GOT3 (cell line): ENCODE results near the gene SCN8A.
"Not testable (repeated sequence)": the region's sequence is repeated elsewhere in the genome, so short reads cannot be mapped to it uniquely, and the experiment has no call there.

Source experiments
- DNase-seq: peaks from one replicate; lab custom pipeline; 2025; ENCODE audit warnings: mixed read lengths; lab: John Stamatoyannopoulos, UW

SCN8A gene

GRCh38 chr12:51817027-51817953, 226.3 kb downstream of the SCN8A start:
- no peak for DNase-seq

GRCh38 chr12:51818086-51818485, 227.1 kb downstream of the SCN8A start:
- no peak for DNase-seq

DNA sequence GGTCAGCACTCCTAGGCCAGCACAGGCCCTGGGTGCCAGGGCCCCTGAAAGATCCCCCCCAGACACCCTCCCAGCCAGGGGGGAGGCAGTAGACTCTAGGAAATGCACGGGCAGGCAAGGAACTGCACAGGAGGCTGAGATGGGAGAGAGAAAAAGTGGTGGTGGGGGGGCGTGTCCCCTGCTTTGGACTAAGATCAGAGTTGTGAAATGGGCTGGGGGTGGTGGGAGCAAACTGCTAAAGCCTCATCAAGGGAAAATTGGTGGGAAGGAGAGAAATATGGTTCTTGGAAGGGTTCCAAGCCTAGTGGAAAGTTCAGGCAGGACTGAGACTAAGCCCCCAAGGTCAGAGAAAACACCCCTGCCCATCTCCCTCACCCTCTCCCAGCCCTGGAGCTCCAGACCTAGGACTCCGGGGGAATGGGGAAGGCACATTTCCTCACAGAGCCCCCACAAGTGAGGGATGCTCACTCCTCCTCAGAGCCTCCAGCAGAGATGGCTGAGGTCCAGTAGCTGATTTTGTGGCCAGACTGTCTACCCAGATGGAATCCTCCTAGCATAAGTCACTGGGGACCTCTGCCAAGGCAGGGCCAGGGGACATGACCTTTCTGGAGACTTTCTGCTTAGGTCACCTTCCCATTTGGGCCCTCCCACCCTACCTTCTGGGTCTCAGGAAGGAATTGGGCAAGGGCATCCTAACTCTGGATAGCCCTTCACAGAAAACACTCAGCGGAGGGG, 227.7 kb downstream of the SCN8A start:
- no peak for DNase-seq

DNA sequence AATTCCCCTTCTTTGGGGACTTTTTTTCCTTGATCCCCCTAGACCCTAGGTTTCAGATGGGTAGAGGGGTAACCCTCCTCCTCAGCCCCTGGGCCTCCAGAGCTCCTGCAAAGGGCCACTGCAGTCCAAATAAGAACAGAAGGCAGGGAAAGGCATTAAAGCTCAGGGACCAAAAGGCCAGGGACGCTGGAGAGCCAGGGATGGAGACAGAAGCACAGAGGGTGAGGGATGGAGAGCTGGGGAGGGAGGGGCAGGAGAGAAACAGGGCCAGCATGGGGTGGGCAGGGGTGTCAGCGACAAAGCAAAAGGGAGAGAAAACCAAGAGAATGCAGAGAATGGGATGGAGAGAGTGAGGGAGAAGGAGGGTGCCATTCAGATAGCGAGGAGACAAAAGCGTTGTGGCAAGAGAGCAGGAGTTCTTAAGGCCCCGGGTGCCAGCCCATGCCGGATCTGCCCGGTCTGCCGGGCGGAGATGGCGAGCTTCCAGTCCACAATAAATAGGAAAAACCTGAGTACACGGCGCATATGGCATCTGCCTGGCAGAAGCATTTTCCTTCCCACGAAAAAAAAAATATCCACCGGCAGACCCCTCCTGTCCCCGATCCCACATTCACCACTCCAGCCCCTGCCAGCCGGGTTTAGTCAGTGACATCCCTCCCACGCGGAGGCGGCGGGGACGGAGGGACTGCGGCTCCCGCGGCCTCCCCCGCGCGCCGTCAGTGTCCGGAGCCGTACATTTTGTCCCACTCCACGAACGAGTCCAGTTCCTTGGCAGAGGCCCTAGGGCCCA, 228.9 kb downstream of the SCN8A start:
- no peak for DNase-seq

DNA sequence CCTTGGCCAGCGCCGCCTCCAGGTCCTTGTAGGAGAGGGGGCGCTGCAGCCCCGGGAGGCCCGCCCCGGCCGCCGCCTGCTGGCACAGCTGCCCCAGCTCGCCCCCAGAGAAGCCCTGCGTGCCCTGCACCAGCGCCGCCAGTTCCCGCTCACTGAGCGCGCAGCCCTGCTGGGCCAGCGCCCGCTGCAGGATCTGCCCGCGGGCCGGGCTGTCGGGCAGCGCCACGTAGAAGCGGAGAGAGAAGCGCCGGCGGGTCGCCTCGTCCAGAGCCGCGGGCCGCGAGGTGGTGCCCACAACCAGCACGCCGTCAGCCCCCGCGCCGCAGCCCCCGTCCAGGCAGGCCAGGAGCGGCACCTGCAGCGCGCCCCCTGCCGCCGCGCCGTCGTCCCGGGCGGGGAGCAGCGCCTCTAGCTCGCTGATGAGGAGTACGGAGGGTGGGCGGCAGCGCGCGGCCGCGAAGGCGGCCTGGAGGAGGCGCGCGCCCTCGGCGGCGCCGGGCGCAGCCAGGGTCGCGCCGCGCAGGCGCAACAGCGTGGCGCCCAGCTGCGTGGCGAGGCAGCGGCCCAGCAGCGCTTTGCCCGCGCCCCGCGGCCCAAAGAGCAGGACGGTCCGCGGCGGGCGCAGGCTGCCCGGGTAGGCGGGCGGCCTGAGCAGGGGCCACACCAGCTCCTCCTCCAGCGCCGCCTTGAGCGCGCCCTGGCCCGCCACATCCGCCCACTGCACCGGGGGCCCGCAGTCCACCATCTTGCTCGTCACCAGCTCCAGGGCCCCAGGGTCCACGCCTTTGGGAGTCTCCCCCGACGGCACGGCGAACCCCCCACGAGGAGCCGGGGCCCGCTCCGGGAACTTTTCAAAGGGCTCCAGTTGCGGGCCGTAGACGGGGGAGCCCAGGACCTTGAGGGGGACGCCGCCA, 229.8 kb downstream of the SCN8A start:
- DNase-seq: no peak

DNA sequence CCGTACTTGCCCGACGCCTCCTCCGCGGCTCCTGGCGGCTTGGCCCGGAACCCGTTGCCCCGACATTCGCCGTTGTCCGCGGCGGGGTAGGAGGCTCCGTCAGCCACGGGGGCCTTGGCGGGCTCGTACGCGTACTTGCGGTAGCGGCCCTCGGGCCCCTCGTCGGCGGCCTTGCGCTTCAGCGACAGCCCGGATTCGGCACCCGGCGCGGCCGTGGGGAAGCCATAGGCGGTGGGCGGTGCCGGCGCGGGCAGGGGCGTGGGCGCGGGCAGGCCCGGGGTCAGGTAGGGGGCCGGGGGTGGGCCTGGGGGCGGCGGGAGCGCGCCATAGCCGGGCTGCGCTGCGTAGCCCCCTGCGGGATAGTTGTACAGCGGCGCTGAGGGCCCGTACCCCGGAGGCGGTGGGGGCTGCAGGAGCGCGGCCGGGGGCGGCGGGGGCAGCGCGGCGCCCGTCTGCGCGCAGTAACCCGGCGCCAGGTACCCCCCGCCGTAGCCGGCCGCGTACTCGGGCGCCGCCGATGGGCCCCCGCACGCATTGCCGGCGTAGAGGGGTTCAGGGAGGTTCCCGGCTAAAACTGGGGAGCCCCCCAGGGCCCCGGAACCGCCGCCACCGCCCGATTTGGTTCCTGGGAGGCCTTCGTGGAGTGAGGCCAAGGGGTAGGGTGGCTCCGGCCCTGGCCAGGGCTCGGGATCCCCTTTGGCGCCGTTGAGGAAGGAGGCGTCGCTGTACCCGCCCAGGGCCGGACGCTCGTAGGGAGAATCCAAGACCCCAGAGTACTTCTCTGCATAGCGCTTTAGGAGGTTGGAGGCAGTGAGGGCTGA, 230.6 kb downstream of the SCN8A start:
- DNase-seq: no peak

- DNase-seq: no peak
Observed at GRCh38 chr12:51822261-51822616, 231.2 kb downstream of the SCN8A start.

GRCh38 chr12:51822956-51823355, 231.9 kb downstream of the SCN8A start:
- no peak for DNase-seq

GRCh38 chr12:51823875-51824565, 233.0 kb downstream of the SCN8A start:
- no peak for DNase-seq

DNA sequence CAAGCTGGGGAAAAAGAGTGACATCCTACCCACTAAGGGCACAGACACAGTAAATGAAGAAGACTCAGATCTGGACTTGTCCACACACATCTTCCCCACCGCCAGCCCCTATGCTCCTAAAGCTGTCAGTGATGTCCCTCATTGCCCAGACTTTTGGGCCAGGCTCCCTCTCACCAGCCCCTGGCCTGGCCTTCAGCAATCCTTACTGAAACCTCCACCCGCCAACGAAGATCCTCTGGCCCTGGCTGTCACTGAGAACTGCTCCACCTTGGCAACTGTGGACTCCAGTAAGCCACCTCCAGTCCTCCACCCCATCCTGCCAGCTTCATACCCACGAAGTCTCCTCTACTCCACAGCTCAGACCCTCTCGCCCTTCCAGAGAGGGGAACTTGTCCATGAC, 234.2 kb downstream of the SCN8A start:
- no peak for DNase-seq

GRCh38 chr12:51826881-51827280, 235.8 kb downstream of the SCN8A start:
- DNase-seq: no peak

DNA sequence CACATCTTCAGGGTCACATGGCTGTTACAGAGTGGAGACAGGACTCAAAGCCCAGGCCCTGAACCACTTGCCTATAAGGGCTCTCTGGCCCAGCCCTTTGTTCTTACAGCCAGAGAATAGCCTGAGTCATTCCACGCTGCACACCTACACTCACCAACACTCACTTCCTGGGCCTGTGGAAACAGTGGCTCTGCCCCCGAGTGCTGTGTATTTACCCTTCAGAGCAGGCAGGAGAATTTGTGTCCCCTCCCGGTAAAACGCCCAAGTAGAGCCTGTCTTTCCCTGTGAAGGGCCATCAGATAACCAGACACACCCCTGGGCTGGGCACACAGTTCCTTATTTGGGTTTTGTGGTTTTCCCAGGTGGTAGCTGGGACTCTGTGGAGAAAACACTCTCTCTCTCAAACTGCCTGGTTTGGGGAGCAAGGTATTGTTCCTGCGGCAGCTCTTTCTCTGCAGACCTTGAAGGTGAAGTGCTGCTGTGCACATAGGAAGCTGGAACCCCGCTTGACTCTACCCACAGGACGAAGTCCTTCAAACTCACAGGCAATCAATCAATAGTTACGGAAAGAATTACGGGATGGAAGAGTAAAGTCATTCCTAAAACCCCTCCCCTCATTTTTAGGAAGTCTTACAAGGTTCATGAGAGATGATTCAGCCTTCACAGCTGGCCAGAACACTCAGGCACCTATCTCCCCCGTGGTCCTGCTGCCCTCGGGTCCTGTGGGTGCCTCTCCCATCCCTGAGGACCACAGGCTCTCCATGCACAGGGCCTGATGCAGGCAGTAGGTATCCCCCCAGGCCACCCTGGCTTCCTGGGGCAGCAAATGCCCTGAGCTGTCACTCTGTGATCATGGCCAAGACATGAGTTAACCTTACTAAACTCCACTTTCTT, 237.1 kb downstream of the SCN8A start:
- no peak for DNase-seq

DNA sequence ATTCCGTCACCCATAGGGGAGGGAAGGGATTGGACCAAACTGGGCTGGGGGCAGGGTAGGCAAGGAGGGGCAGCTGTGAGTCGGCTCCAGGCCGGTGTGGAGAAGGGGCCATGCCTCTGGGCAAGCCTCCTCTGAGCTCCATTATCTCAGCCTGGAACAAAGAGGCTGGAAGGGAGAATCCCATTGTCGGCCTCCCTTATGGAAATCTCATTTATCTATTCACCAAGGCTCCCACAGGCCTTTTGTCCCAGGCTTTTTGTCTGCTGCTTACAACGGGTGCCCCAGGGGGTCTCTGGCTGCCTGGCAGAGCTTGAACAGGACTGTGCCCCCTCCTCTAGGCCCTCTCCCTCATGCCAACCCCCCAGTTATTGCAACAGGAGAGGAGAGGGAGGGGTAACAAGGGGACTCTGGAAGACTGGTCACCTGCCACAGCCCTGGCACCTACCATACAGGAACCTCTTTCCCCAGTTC, 238.0 kb downstream of the SCN8A start:
- no peak for DNase-seq

- DNase-seq: no peak
Observed at GRCh38 chr12:51829641-51830040, 238.6 kb downstream of the SCN8A start.

GRCh38 chr12:51831817-51832216, 240.8 kb downstream of the SCN8A start:
- DNase-seq: not testable (repeated sequence)

GRCh38 chr12:51832354-51833107, 241.5 kb downstream of the SCN8A start:
- DNase-seq: no peak

- DNase-seq: no peak
Observed at GRCh38 chr12:51833448-51834227, 242.6 kb downstream of the SCN8A start.
